ENCODE results near the gene KLF6. TPM values are rescaled to one million over a fixed set of nuclear protein-coding genes. Genes with fewer than 3 reads are reported as not detected.

Gene KLF6
- total RNA-seq, 2 experiments from 2014 or later, result 851 to 874 TPM

DNA sequence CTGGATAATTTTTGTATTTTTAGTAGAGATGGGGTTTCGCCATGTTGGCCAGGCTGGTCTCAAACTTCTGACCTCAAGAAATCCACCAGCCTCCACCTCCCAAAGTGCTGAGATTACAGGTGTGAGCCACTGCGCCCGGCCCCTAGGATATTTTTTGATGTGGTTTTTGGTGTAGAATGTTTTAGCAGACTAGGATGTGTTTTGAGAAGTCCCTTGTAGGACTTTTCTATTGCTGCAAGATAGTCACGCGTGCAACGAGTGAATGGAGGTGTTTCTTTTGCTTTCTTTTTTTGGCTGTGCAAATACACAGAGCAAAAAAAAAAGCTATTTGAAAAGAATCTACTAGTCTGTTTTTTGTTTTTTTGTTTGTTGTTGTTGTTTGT is 29.8 kb upstream of the KLF6 start:
- ChIA-PET CTCF (no interaction called here), POLR2A (interaction anchor here (13.2 kb wide), 1 partner anchor 31 kb away, joined by 497 read pairs; the partner anchor contains the start of gene KLF6)
- H3K4me1 ChIP-seq (ENCODE audit: insufficient read depth, low read length), result peaks cover 32% of the 10 kb centered on the region
- H3K9me3 ChIP-seq (ENCODE audit: control insufficient read depth in 1 of 2, insufficient read depth in 1 of 2, low read length in 2 of 2), result no peaks in the 10 kb centered on the region
- H3K4me3 ChIP-seq (ENCODE audit: low read length), result no peak overlapping the region
- ATAC-seq (ENCODE audit: poor library complexity) (no peak), DNase-seq (peak in 4 of 14 experiments; percentile 28 to 47 (median 37))
- TF ChIP-seq, protein P1, sequence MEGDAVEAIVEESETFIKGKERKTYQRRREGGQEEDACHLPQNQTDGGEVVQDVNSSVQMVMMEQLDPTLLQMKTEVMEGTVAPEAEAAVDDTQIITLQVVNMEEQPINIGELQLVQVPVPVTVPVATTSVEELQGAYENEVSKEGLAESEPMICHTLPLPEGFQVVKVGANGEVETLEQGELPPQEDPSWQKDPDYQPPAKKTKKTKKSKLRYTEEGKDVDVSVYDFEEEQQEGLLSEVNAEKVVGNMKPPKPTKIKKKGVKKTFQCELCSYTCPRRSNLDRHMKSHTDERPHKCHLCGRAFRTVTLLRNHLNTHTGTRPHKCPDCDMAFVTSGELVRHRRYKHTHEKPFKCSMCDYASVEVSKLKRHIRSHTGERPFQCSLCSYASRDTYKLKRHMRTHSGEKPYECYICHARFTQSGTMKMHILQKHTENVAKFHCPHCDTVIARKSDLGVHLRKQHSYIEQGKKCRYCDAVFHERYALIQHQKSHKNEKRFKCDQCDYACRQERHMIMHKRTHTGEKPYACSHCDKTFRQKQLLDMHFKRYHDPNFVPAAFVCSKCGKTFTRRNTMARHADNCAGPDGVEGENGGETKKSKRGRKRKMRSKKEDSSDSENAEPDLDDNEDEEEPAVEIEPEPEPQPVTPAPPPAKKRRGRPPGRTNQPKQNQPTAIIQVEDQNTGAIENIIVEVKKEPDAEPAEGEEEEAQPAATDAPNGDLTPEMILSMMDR (IDR thresholded peaks at IDR 0.05), result no peak
- Mint-ChIP-seq H3K4me1 (ENCODE audit: low read depth) (peaks cover 46% of the 10 kb centered on the region), H3K36me3 (ENCODE audit: low read depth) (no peaks in the 10 kb centered on the region), H3K27ac (no peak overlapping the region), H3K4me3 (no peak overlapping the region), H3K27me3 (no peaks in the 10 kb centered on the region), H3K9me3 (no peaks in the 10 kb centered on the region)
- no peaks in the 10 kb centered on the region for H3K36me3 ChIP-seq (ENCODE audit: insufficient read depth, low read length)
- no peaks in the 10 kb centered on the region for H3K27me3 ChIP-seq (ENCODE audit: control insufficient read depth in 1 of 2, insufficient read depth in 2 of 2, low read length in 2 of 2)
- intact Hi-C loops (cut with DNase I, micrococcal nuclease), result loop anchor here in 1 of 2 experiments (5.0 kb wide), 1 partner anchor 57 kb away; no protein-coding TSS in a partner anchor
- no peak overlapping the region for H3K27ac ChIP-seq (ENCODE audit: low read depth in 1 of 2, low read length in 2 of 2)

DNA sequence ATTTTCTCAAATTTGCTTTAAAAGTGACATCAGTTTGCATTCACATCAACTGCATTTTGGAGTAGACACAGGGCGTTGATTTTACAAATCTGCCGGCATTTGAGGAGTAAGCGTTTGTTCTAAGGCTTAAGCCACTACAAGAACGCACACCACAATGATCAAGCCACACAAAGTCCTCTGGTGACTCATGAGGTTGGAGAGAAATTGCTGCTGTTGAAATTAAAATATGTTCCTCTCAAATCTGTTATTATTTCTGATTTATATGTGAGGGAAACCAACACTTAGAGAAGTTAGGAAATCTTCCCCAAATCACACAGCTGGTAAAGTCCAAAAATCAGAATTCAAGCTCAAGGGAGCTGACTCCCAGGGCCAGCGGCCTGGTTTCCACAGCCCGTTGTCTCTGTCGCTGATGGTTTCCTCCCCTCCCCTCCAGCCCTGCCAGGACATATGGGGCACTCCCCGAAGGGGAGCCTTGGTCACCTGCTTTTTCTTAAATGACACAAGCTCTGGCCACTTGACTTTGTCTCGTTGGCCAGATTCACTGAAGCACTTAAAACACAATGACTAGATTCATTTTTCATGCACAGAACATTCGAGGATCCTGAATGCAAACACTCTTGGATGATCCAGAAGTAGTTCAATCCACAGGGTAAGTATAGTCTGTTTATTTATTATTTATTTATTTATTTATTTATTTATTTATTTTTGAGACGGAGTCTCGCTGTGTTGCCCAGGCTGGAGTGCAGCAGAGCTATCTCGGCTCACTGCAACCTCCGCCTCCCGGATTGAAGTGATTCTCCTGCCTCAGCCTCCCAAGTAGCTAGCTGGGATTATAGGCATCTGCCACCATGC is 29.2 kb upstream of the KLF6 start:
- H3K27ac Mint-ChIP-seq, result no peak overlapping the region
- CTCF ChIA-PET, result no interaction called here

DNA sequence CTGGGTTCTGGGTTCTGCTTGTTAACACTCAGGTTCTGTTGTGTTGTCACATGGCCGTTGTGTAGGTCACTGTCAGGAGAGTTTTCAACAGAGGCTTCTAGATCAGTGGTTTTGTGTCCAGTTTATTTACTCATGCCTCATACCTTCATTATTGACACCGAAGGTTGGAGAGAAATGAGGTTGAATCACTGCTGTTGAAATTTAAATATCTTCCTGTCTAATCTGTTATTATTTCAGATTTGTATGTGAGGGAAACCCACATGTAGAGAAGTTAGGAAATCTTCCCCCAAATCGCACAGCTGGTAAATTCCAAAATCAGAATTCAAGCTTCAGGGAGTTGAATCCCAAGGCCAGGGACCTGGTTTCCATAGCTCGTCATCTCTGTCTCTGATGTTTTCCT is 28.3 kb upstream of the KLF6 start:
- H3K4me3 ChIP-seq (ENCODE audit: low read length), result no peak overlapping the region
- Mint-ChIP-seq H3K27me3 (no peaks in the 10 kb centered on the region), H3K9me3 (no peaks in the 10 kb centered on the region), H3K4me3 (no peak overlapping the region), H3K36me3 (ENCODE audit: low read depth) (no peaks in the 10 kb centered on the region), H3K4me1 (ENCODE audit: low read depth) (peaks cover 48% of the 10 kb centered on the region), H3K27ac (no peak overlapping the region)
- CTCF ChIA-PET, result interaction anchor here (0.6 kb wide), 1 partner anchor 52 kb away, joined by 3 read pairs; no protein-coding TSS in a partner anchor
- POLR2A ChIA-PET, result interaction anchor here (5.3 to 13.2 kb wide), 2 partner anchors 15 to 29 kb away, joined by 27 to 497 read pairs; partner anchors contain the start of gene KLF6
- intact Hi-C loops (cut with DNase I, micrococcal nuclease), result loop anchor here in 1 of 2 experiments (2.0 to 5.0 kb wide), 2 partner anchors 14 to 59 kb away; no protein-coding TSS in a partner anchor
- no peaks in the 10 kb centered on the region for H3K27me3 ChIP-seq (ENCODE audit: control insufficient read depth in 1 of 2, insufficient read depth in 2 of 2, low read length in 2 of 2)
- no peaks in the 10 kb centered on the region for H3K36me3 ChIP-seq (ENCODE audit: insufficient read depth, low read length)
- DNase-seq, result no peak
- no peak overlapping the region for H3K27ac ChIP-seq (ENCODE audit: low read depth in 1 of 2, low read length in 2 of 2)
- no peak for ATAC-seq (ENCODE audit: poor library complexity)
- no peaks in the 10 kb centered on the region for H3K9me3 ChIP-seq (ENCODE audit: control insufficient read depth in 1 of 2, insufficient read depth in 1 of 2, low read length in 2 of 2)
- TF ChIP-seq, protein P1 (IDR thresholded peaks at IDR 0.05), result no peak
- H3K4me1 ChIP-seq (ENCODE audit: insufficient read depth, low read length), result peaks cover 45% of the 10 kb centered on the region

More for the DNA sequence above, 29.2 kb upstream of the KLF6 start:
- Histone ChIP-seq H3K27ac (ENCODE audit: low read depth in 1 of 2, low read length in 2 of 2) (no peak overlapping the region), H3K9me3 (ENCODE audit: control insufficient read depth in 1 of 2, insufficient read depth in 1 of 2, low read length in 2 of 2) (no peaks in the 10 kb centered on the region), H3K4me3 (ENCODE audit: low read length) (no peak overlapping the region), H3K36me3 (ENCODE audit: insufficient read depth, low read length) (no peaks in the 10 kb centered on the region), H3K4me1 (ENCODE audit: insufficient read depth, low read length) (peaks cover 38% of the 10 kb centered on the region), H3K27me3 (ENCODE audit: control insufficient read depth in 1 of 2, insufficient read depth in 2 of 2, low read length in 2 of 2) (no peaks in the 10 kb centered on the region)
- Mint-ChIP-seq H3K36me3 (ENCODE audit: low read depth) (no peaks in the 10 kb centered on the region), H3K4me3 (no peak overlapping the region), H3K4me1 (ENCODE audit: low read depth) (peaks cover 48% of the 10 kb centered on the region), H3K27me3 (no peaks in the 10 kb centered on the region), H3K9me3 (no peaks in the 10 kb centered on the region)
- DNase-seq (peak in 2 of 14 experiments; percentile 21 to 32), ATAC-seq (ENCODE audit: poor library complexity) (no peak)
- POLR2A ChIA-PET, result interaction anchor here (13.2 kb wide), 1 partner anchor 30 kb away, joined by 497 read pairs; the partner anchor contains the start of gene KLF6
- TF ChIP-seq, protein P1 (IDR thresholded peaks at IDR 0.05), result no peak
- intact Hi-C loops (cut with DNase I, micrococcal nuclease), result loop anchor here in 1 of 2 experiments (2.0 to 5.0 kb wide), 2 partner anchors 13 to 58 kb away; no protein-coding TSS in a partner anchor

Data from CD4-positive, alpha-beta T cell (primary cell).